Activated T-helper 1 cell treated with anti-CD3 and anti-CD28 coated beads, Interleukin-12 subunit alpha, Interleukin-12 subunit beta, Interleukin-2, Interleukin-4 antibody, amounts not matched to agents 30 ng/mL and 10 ng/mL and 1 ng/mL, durations not matched to agents 14 hours and 24 hours and 36 hours (primary cell): ENCODE results near the gene FANCL. TPM values are rescaled to one million over a fixed set of nuclear protein-coding genes. Genes with fewer than 3 reads are reported as not detected.
"Not testable (repeated sequence)": the region's sequence is repeated elsewhere in the genome, so short reads cannot be mapped to it uniquely, and the experiment has no call there.

ENCODE experiments used
- DNase-seq: peaks from one replicate; pipeline ENCODE4 v3.0.0; 2021; ENCODE audit warnings: low spot score
- H3K27ac Mint-ChIP-seq: one replicate; pipeline ENCODE4 v1.8.0; 2021; ENCODE audit warnings: mild to moderate bottlenecking, mixed read lengths
- H3K27me3 Mint-ChIP-seq: one replicate; pipeline ENCODE4 v1.8.0; 2022; ENCODE audit warnings: mild to moderate bottlenecking, moderate library complexity, mixed read lengths; ENCODE audit not compliant: insufficient read depth
- H3K36me3 Mint-ChIP-seq: one replicate; pipeline ENCODE4 v1.8.0; 2021; ENCODE audit warnings: low read depth, mixed read lengths
- H3K4me1 Mint-ChIP-seq: one replicate; pipeline ENCODE4 v1.8.0; 2021; ENCODE audit warnings: low read depth, mixed read lengths
- H3K4me3 Mint-ChIP-seq: one replicate; pipeline ENCODE4 v1.8.0; 2021; ENCODE audit warnings: mild to moderate bottlenecking, moderate library complexity, mixed read lengths
- H3K9me3 Mint-ChIP-seq: one replicate; pipeline ENCODE4 v1.8.0; 2021; ENCODE audit warnings: mixed read lengths
- intact Hi-C: fragments of 100-400 bp; cut with micrococcal nuclease; formaldehyde crosslinking; loops from one replicate; pipeline ENCODE4 v1.15.1; 2024
- total RNA-seq: library from RNA; stranded (reverse); gene quantifications from 2 replicates; pipeline ENCODE4 v1.2.3, GENCODE V29; 2022

The FANCL gene
- total RNA-seq, 1 donor from 2014 or later: 21.4 TPM

GRCh38 chr2:58197894-58198293 is 43.2 kb downstream of the FANCL start:
- intact Hi-C loops: no loop called here

GRCh38 chr2:58195662-58196061 is 45.5 kb downstream of the FANCL start:
- Mint-ChIP-seq H3K27me3 (no peaks in the 10 kb centered on the region), H3K27ac (no peak overlapping the region), H3K9me3 (no peaks in the 10 kb centered on the region), H3K4me3 (no peak overlapping the region), H3K4me1 (no peaks in the 10 kb centered on the region), H3K36me3 (peaks cover 1% of the 10 kb centered on the region)
- intact Hi-C loops: no loop called here
- DNase-seq: no peak

More at GRCh38 chr2:58197894-58198293, 43.2 kb downstream of the FANCL start:
- Mint-ChIP-seq H3K36me3 (peaks cover 4% of the 10 kb centered on the region), H3K27me3 (no peaks in the 10 kb centered on the region), H3K27ac (no peak overlapping the region), H3K9me3 (no peaks in the 10 kb centered on the region), H3K4me1 (no peaks in the 10 kb centered on the region), H3K4me3 (no peak overlapping the region)
- no peak for DNase-seq

- H3K4me3 Mint-ChIP-seq: no peak overlapping the region
- no peak overlapping the region for H3K27ac Mint-ChIP-seq
- peaks cover 1% of the 10 kb centered on the region for H3K36me3 Mint-ChIP-seq
- no peak for DNase-seq
- H3K4me1 Mint-ChIP-seq: no peaks in the 10 kb centered on the region
- no peaks in the 10 kb centered on the region for H3K27me3 Mint-ChIP-seq
- H3K9me3 Mint-ChIP-seq: no peaks in the 10 kb centered on the region
- intact Hi-C loops: no loop called here
Observed at GRCh38 chr2:58194458-58194857, 46.7 kb downstream of the FANCL start.

GRCh38 chr2:58187022-58187421 is 54.1 kb downstream of the FANCL start:
- H3K27ac Mint-ChIP-seq, H3K4me3 Mint-ChIP-seq, H3K9me3 Mint-ChIP-seq, H3K36me3 Mint-ChIP-seq, DNase-seq, H3K27me3 Mint-ChIP-seq, H3K4me1 Mint-ChIP-seq, intact Hi-C loops: not testable (repeated sequence)

- Mint-ChIP-seq H3K36me3 (peaks cover 2% of the 10 kb centered on the region), H3K9me3 (no peaks in the 10 kb centered on the region), H3K4me1 (no peaks in the 10 kb centered on the region), H3K27ac (no peak overlapping the region), H3K4me3 (no peak overlapping the region), H3K27me3 (no peaks in the 10 kb centered on the region)
- intact Hi-C loops: no loop called here
- no peak for DNase-seq
Observed at GRCh38 chr2:58186501-58186900, 54.6 kb downstream of the FANCL start.

GRCh38 chr2:58182527-58182926 is 58.6 kb downstream of the FANCL start:
- no peaks in the 10 kb centered on the region for H3K4me1 Mint-ChIP-seq
- intact Hi-C loops: no loop called here
- no peak overlapping the region for H3K4me3 Mint-ChIP-seq
- H3K36me3 Mint-ChIP-seq: peaks cover 2% of the 10 kb centered on the region
- peaks cover 10% of the 10 kb centered on the region for H3K9me3 Mint-ChIP-seq
- no peak overlapping the region for H3K27ac Mint-ChIP-seq
- DNase-seq: no peak
- H3K27me3 Mint-ChIP-seq: no peaks in the 10 kb centered on the region

GRCh38 chr2:58180635-58181034 is 60.5 kb downstream of the FANCL start:
- Mint-ChIP-seq H3K27ac (no peak overlapping the region), H3K4me1 (no peaks in the 10 kb centered on the region)
- intact Hi-C loops: no loop called here

GRCh38 chr2:58180175-58180574 is 61.0 kb downstream of the FANCL start:
- H3K27me3 Mint-ChIP-seq, DNase-seq, H3K36me3 Mint-ChIP-seq, H3K27ac Mint-ChIP-seq, intact Hi-C loops, H3K4me3 Mint-ChIP-seq, H3K4me1 Mint-ChIP-seq, H3K9me3 Mint-ChIP-seq: not testable (repeated sequence)

More at GRCh38 chr2:58180635-58181034, 60.5 kb downstream of the FANCL start:
- Mint-ChIP-seq H3K9me3 (peaks cover 10% of the 10 kb centered on the region), H3K27me3 (no peaks in the 10 kb centered on the region), H3K36me3 (no peaks in the 10 kb centered on the region), H3K4me3 (no peak overlapping the region)
- no peak for DNase-seq

GRCh38 chr2:58177187-58177586 is 63.9 kb downstream of the FANCL start:
- DNase-seq, H3K4me1 Mint-ChIP-seq, H3K27ac Mint-ChIP-seq, H3K36me3 Mint-ChIP-seq, H3K4me3 Mint-ChIP-seq, intact Hi-C loops, H3K27me3 Mint-ChIP-seq: not testable (repeated sequence)
- peaks cover 19% of the 10 kb centered on the region for H3K9me3 Mint-ChIP-seq

- H3K4me3 Mint-ChIP-seq, H3K27me3 Mint-ChIP-seq, H3K4me1 Mint-ChIP-seq, intact Hi-C loops, DNase-seq, H3K36me3 Mint-ChIP-seq, H3K27ac Mint-ChIP-seq: not testable (repeated sequence)
- H3K9me3 Mint-ChIP-seq: peaks cover 20% of the 10 kb centered on the region
Observed at GRCh38 chr2:58171831-58172230, 69.3 kb downstream of the FANCL start.

GRCh38 chr2:58170334-58170933 is 70.7 kb downstream of the FANCL start:
- DNase-seq, H3K36me3 Mint-ChIP-seq, H3K27me3 Mint-ChIP-seq, H3K4me3 Mint-ChIP-seq, intact Hi-C loops, H3K27ac Mint-ChIP-seq, H3K4me1 Mint-ChIP-seq: not testable (repeated sequence)
- H3K9me3 Mint-ChIP-seq: peaks cover 20% of the 10 kb centered on the region

- H3K4me1 Mint-ChIP-seq, H3K27ac Mint-ChIP-seq, H3K4me3 Mint-ChIP-seq, intact Hi-C loops, H3K36me3 Mint-ChIP-seq, DNase-seq, H3K27me3 Mint-ChIP-seq: not testable (repeated sequence)
- H3K9me3 Mint-ChIP-seq: peaks cover 20% of the 10 kb centered on the region
Observed at GRCh38 chr2:58169845-58170244, 71.3 kb downstream of the FANCL start.

- peaks cover 14% of the 10 kb centered on the region for H3K9me3 Mint-ChIP-seq
- intact Hi-C loops, H3K4me3 Mint-ChIP-seq, DNase-seq, H3K27me3 Mint-ChIP-seq, H3K36me3 Mint-ChIP-seq, H3K27ac Mint-ChIP-seq, H3K4me1 Mint-ChIP-seq: not testable (repeated sequence)
Observed at GRCh38 chr2:58168130-58168529, 73.0 kb downstream of the FANCL start.

- Mint-ChIP-seq H3K9me3 (no peaks in the 10 kb centered on the region), H3K4me1 (no peaks in the 10 kb centered on the region), H3K27me3 (no peaks in the 10 kb centered on the region), H3K4me3 (no peak overlapping the region), H3K36me3 (peaks cover 11% of the 10 kb centered on the region), H3K27ac (no peak overlapping the region)
- no peak for DNase-seq
- intact Hi-C loops: no loop called here
Observed at GRCh38 chr2:58163913-58164312, 77.2 kb downstream of the FANCL start.
